TTC549 (cell line): Measurements from ENCODE around the gene LGMN.
"Not testable (repeated sequence)": the region's sequence is repeated elsewhere in the genome, so short reads cannot be mapped to it uniquely, and the experiment has no call there.

Experiments
- FAIRE-seq: peaks from 2 replicates; lab custom pipeline; 2012; peaks lifted over from hg19 to GRCh38; lab: Jason Lieb, UNC

Gene LGMN

GRCh38 chr14:92760524-92760805, 12.0 kb upstream of the LGMN start:
- no peak for FAIRE-seq

DNA sequence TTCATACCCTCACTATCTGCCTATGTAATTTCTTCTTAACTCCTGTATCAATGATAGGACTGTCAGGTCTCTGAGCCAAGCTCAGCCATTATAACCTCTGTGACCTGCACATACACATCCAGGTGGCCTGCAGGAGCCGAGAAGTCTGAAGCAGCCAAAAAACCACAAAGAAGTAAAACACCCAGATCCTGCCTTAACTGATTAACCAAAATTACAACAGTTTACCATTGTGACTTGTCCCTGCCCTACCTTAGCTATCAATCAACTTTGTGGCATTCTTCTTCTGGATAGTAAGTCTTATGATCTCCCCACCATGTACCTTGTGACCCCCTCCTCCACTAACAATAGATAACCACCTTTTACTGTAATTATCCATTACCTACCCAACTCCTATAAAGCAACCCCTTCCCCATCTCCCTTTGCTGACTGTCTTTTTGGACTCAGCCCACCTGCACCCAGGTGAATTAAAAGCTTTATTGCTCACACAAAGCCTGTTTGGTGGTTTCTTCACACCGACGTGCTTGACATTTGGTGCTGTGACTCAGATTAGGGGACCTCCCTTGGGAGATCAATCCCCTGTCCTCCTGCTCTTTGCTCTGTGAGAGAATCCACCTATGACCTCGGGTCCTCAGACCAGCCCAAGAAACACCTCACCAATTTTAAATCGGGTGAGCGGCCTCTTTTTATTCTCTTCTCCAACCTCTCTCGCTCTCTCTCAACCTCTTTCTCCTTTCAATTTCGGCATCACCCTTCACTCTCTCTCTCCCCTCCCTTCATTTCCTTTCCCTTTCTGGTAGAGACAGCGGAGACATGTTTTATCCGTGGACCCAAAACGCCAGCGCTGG, 11.5 kb upstream of the LGMN start:
- FAIRE-seq = no peak

DNA sequence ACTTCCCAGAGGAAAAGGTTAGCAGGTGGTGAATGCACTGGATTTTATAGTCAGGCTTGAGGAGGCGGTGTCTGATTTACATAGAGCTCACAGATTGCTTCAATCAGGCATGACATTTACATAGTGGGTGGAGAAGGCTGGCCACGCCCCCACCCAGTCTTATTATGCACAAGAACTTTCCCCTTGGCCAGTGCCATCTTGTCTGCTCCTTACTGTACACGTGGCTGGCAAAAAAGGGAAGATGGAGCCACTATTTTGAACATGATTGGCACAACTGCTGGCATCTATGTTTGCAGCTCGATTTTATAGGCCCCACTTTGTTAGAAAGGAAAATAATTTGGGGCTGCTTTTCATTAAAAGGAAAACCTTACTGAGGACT, 10.9 kb upstream of the LGMN start:
- FAIRE-seq = no peak

GRCh38 chr14:92756446-92756845, 8.0 kb upstream of the LGMN start:
- no peak for FAIRE-seq

GRCh38 chr14:92755495-92755894, 7.1 kb upstream of the LGMN start:
- FAIRE-seq = no peak

DNA sequence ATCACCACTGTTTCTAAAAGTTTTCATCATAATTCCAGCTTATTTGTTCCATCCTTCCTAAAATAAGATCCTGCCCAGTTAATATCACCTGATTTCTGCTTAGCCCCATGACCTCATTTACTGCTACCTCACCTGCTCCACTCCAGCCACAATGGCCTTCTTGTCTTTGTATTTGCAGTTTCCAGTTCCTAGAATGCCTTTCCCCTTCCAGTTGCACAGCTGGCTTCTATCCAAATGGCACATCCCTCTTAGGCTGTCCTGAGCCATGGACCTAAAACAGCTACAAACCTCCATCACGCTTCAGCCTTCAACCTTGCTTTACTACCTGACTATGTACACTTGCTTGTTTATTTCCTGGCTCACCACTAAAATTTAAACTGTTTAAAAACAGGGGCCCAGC, 6.5 kb upstream of the LGMN start:
- FAIRE-seq = no peak

- no peak for FAIRE-seq
These were observed 4.8 kb upstream of the LGMN start for GRCh38 chr14:92753250-92753649.

- no peak for FAIRE-seq
These were observed 3.4 kb upstream of the LGMN start for GRCh38 chr14:92751819-92752218.

- no peak for FAIRE-seq
These were observed 2.6 kb upstream of the LGMN start for GRCh38 chr14:92750994-92751400.

DNA sequence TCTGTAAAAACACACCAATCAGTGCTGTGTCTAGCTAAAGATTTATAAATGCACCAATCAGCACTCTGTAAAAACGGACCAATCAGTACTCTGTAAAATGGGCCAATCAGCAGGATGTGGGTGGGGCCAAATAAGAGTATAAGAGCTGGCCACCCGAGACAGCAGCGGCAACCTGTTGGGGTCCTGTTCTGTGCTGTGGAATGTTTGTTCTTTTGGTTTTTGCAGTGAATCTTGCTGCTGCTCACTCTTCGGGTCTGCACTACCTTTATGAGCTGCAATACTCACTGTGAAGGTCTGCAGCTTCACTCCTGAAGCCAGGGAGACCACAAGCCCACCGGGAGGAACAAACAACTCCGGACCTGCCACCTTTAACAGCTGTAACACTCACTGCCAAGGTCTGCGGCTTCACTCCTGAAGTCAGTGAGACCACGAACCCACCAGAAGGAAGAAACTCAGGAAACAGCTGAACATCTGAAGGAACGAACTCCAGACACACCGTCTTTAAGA, 1.8 kb upstream of the LGMN start:
- not testable (repeated sequence) for FAIRE-seq

GRCh38 chr14:92747701-92748258, 647 bp downstream of the LGMN start:
- FAIRE-seq = no peak

GRCh38 chr14:92744198-92744597, 4.2 kb downstream of the LGMN start:
- FAIRE-seq = no peak

- no peak for FAIRE-seq
These were observed 8.0 kb downstream of the LGMN start for GRCh38 chr14:92740440-92740839.

GRCh38 chr14:92737619-92738188, 10.7 kb downstream of the LGMN start:
- no peak for FAIRE-seq

DNA sequence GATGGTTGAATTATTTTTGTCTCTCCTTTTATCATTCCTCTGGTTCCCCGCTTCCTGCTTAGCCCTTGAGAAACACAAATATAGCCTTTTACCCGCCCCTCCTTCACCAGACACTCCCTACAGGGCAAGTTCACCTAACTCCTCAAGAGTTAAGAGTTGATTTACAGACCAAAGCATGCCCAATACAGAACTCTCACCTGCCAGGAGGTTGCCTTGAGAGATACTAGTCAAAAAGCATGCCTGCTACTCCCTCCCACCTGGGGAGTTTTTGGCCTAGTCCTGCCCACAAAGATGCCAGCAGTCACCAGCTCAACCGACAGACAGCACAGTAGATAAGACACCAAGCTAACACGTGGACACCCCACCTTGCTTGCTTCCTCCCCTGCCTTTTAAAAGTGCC, 11.2 kb downstream of the LGMN start:
- FAIRE-seq = no peak

- no peak for FAIRE-seq
These were observed 13.1 kb downstream of the LGMN start for GRCh38 chr14:92735344-92735743.

GRCh38 chr14:92734618-92735017, 13.8 kb downstream of the LGMN start:
- no peak for FAIRE-seq

- no peak for FAIRE-seq
These were observed 15.4 kb downstream of the LGMN start for GRCh38 chr14:92733007-92733406.

DNA sequence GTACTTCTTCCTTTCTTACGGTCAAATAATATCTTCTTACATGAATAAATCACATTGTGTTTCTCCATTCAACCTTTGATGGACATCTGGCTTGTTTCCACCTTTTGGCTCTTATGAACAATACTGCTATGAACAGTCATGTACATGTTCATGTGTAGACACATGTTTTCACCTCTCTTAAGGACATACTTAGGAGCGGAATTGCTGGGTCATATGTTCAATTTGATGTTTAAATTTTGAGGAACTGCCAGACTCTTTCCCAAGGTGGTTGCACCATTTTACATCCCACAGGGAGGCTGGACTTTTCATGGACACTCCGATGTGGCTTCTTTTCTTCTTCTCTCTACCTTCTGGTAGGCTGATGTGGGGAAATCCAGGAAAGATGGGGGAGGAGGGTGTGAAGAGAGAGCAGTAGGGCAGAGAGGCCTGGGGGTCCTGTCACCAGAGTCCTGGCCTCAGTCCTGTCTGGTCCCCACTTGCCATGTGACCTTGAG, 16.8 kb downstream of the LGMN start:
- FAIRE-seq = no peak

- no peak for FAIRE-seq
These were observed 18.6 kb downstream of the LGMN start for GRCh38 chr14:92729634-92730358.

- no peak for FAIRE-seq
These were observed 19.6 kb downstream of the LGMN start for GRCh38 chr14:92728759-92729364.

- FAIRE-seq = no peak
These were observed 21.5 kb downstream of the LGMN start for GRCh38 chr14:92726933-92727262.
